GM12892 (cell line): Measurements from ENCODE around the gene PPP1R9A.

Experiments
- POLR2A ChIP-seq: IDR thresholded peaks from 2 replicates; pipeline ENCODE4 v1.6.1; 2011; ENCODE audit warnings: low read depth, low read length, control low read depth
- POLR2AphosphoS5 ChIP-seq: IDR thresholded peaks from 2 replicates; pipeline ENCODE4 v1.6.1; 2011; ENCODE audit warnings: low read depth, low read length, control low read depth
- TAF1 ChIP-seq: IDR thresholded peaks from 2 replicates; pipeline ENCODE4 v1.6.1; 2011; ENCODE audit warnings: low read depth, mild to moderate bottlenecking, control low read depth, low read length, borderline replicate concordance

DNA sequence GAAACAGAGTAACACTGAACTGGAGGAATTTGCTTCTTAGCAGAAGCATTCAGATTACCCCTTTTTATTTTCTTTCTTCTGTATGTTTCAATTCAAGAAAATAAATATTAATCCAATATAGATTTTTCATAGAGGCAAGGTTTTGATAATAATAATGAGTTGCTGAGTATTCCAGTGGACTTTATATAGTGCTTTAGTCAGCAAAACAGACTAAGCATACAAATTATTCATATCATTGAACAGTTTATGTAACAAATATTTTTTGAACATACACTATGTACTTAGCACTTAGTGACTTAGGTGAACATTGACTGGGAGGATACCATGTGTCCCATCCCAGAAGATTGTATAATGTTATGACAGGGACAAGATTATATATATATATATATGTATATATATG is 32.0 kb downstream of the PPP1R9A start:
- TF ChIP-seq TAF1 (no peak), POLR2AphosphoS5 (no peak), POLR2A (no peak)
